H1 (cell line): Measurements from ENCODE around the gene GRB7. TPM values are rescaled to one million over a fixed set of nuclear protein-coding genes. Genes with fewer than 3 reads are reported as not detected.

Source experiments
- BACH1 ChIP-seq: IDR thresholded peaks from 2 replicates; pipeline ENCODE4 v1.6.1; 2012; ENCODE audit warnings: low read length, improper control_type of control experiment
- BRCA1 ChIP-seq: IDR thresholded peaks from 2 replicates; pipeline ENCODE4 v1.6.1; 2012; ENCODE audit warnings: low read depth, low read length, improper control_type of control experiment
- CBX5 ChIP-seq: fragments of 300-800, 300-1000 bp; sonication (generic); IDR thresholded peaks from 2 replicates; pipeline ENCODE4 v1.7.1; 2016; ENCODE audit warnings: antibody characterized with exemption, low read length, low read depth
- CHD1 ChIP-seq: IDR thresholded peaks from 2 replicates; pipeline ENCODE4 v1.6.1; 2012; ENCODE audit warnings: low read depth, low read length, improper control_type of control experiment
- CTCF ChIP-seq, 3 experiments: IDR thresholded peaks; 1 replicate in 2 of 3; 2 replicates in 1 of 3; pipeline versions ENCODE4 v1.5.1 to v1.6.1; 2011; ENCODE audit warnings: low read length in 3 of 3, mild to moderate bottlenecking in 3 of 3, inconsistent platforms in 2 of 3, low read depth in 1 of 3, moderate library complexity in 1 of 3; ENCODE audit not compliant: insufficient read depth in 1 of 3; ENCODE audit errors: control extremely low read depth in 1 of 3
- EP300 ChIP-seq, 2 experiments: IDR thresholded peaks; 1 replicate in 1 of 2; 2 replicates in 1 of 2; pipeline ENCODE4 v1.6.1; 2011 to 2012; ENCODE audit warnings: low read depth in 2 of 2, low read length in 2 of 2, mild to moderate bottlenecking in 2 of 2, borderline replicate concordance in 1 of 2, inconsistent platforms in 1 of 2, moderate library complexity in 1 of 2
- NRF1 ChIP-seq: IDR thresholded peaks from 2 replicates; pipeline ENCODE4 v1.6.1; 2011; ENCODE audit warnings: mild to moderate bottlenecking, low read depth, low read length, improper control_type of control experiment
- POLR2A ChIP-seq, 2 experiments: IDR thresholded peaks; 1 replicate in 1 of 2; 2 replicates in 1 of 2; pipeline ENCODE4 v1.6.1; 2011; ENCODE audit warnings: low read depth in 2 of 2, low read length in 2 of 2, mild to moderate bottlenecking in 2 of 2; ENCODE audit errors: control extremely low read depth in 1 of 2
- RXRA ChIP-seq: IDR thresholded peaks from 2 replicates; pipeline ENCODE4 v1.6.1; 2011; ENCODE audit warnings: low read depth, mild to moderate bottlenecking, low read length, moderate library complexity; ENCODE audit not compliant: insufficient read depth
- TEAD4 ChIP-seq: IDR thresholded peaks from 2 replicates; pipeline ENCODE4 v1.6.1; 2012; ENCODE audit warnings: low read depth, low read length, inconsistent platforms, mixed read lengths
- polyA plus RNA-seq, 7 experiments: library from polyadenylated mRNA; depleted of rRNA in 3 of 7; stranded (reverse) in 5 of 7; unstranded in 2 of 7; fragments of >200 nt in 5 of 7; fragments of 200-250 nt in 2 of 7; gene quantifications; 1 replicate in 5 of 7; 2 replicates in 1 of 7; 4 replicates in 1 of 7; pipeline versions ENCODE4 v1.2.1 to v1.2.3, GENCODE V29; 2011 to 2013; ENCODE audit warnings: missing spikeins in 2 of 7, mixed read lengths in 2 of 7
- total RNA-seq: library from RNA; stranded (reverse); fragmentation: NEBNext Ultra II Directional; extraction: Animal tissue kit (Norgen Biotek cat#: 25700); gene quantifications from 2 replicates; pipeline ENCODE4 v1.2.1, GENCODE V29; 2021
- TF ChIP-seq, protein P1 (sequence below): IDR thresholded peaks from 2 replicates; pipeline ENCODE4 v1.6.1; 2012; ENCODE audit warnings: inconsistent platforms
- TF ChIP-seq, protein P2 (sequence below): IDR thresholded peaks from 2 replicates; pipeline ENCODE4 v1.6.1; 2012; ENCODE audit warnings: inconsistent platforms

Gene GRB7
- total and polyA plus RNA-seq, 2 of the 8 experiments (the other 6 are each of a cell fraction or from before 2014, with no cell fraction given): 32.2 to 41.5 TPM

DNA sequence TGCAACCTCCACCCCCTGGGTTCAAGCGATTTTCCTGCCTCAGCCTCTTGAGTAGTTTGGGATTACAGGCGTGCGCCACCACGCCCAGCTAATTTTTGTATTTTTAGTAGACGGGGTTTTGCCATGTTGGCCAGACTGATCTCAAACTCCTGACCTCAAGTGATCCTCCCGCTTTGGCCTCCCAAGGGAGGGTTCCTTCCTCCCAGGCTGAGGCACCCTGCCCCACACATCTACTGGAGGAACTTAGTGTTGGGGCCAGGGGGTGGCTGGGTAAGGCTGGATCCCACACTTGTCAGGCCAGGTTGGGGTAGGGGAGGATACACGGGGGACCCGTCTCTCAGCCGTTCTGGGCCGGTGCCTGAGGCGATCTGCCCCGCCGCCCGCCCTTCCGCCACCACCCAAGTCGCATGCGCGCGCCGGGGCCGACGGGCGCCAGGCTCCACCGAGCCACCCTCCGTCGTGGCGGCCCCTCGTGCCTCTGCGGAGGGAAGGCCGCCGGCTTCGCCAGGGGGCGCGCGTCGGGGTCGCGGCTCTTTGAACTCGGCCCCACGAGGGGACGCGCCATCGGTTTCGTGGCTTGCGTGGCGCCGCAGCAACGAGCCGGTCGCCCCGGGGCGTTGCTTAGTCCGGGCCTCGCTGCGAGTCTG is 15.9 kb downstream of the GRB7 start (continued):
- no peak for TF ChIP-seq CHD1
- TF ChIP-seq, protein P1, sequence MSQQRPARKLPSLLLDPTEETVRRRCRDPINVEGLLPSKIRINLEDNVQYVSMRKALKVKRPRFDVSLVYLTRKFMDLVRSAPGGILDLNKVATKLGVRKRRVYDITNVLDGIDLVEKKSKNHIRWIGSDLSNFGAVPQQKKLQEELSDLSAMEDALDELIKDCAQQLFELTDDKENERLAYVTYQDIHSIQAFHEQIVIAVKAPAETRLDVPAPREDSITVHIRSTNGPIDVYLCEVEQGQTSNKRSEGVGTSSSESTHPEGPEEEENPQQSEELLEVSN: peak; percentile 54
- no peak for TF ChIP-seq CBX5
- TF ChIP-seq CTCF (IDR thresholded peaks at IDR 0.05; ENCODE audit: control extremely low read depth in 1 of 3, insufficient read depth in 1 of 3, low read depth in 1 of 3, low read length in 3 of 3): peak in 1 of 3 experiments; percentile 2; a peak in 1 of 4 replicates
- TF ChIP-seq, protein P2, sequence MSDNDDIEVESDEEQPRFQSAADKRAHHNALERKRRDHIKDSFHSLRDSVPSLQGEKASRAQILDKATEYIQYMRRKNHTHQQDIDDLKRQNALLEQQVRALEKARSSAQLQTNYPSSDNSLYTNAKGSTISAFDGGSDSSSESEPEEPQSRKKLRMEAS: peak; percentile 79
- no peak for TF ChIP-seq NRF1
- TF ChIP-seq TEAD4: no peak
- TF ChIP-seq POLR2A (IDR thresholded peaks at IDR 0.05; ENCODE audit: control extremely low read depth in 1 of 2, low read depth in 2 of 2, low read length in 2 of 2): 0 out of 3 replicates have a peak, but pooled peaks of 1 of the 2 experiments have one; percentile 20
- TF ChIP-seq RXRA: no peak
- TF ChIP-seq BACH1: no peak; the same call in 1 of the 2 replicates
- no peak for TF ChIP-seq EP300 (IDR thresholded peaks at IDR 0.05; ENCODE audit: borderline replicate concordance in 1 of 2, low read depth in 2 of 2, low read length in 2 of 2)
- TF ChIP-seq BRCA1: no peak
